ENCODE results near the gene OR1B1.

Gene OR1B1

GRCh38 chr9:122657527-122657926, at the start of gene OR1B1:
OR1B1 (minus strand) TSS chr9:122657627.
- no peak for ATAC-seq
- TF ChIP-seq ZNF70 (CRISPR knock-in tag; IDR thresholded peaks at IDR 0.05) (no peak), OSR1 (CRISPR knock-in tag; IDR thresholded peaks at IDR 0.05) (no peak), POU6F1 (CRISPR knock-in tag; IDR thresholded peaks at IDR 0.05; ENCODE audit: borderline replicate concordance, low read depth) (no peak), ZFP3 (CRISPR knock-in tag; IDR thresholded peaks at IDR 0.05) (no peak), ZNF565 (CRISPR knock-in tag; conservative IDR thresholded peaks at IDR 0.05; ENCODE audit: low read depth) (no peak), GLIS3 (CRISPR knock-in tag; IDR thresholded peaks at IDR 0.05) (no peak), TSHZ2 (CRISPR knock-in tag; IDR thresholded peaks at IDR 0.05) (no peak), ESRRG (CRISPR knock-in tag; IDR thresholded peaks at IDR 0.05) (no peak), ARNTL (CRISPR knock-in tag; IDR thresholded peaks at IDR 0.05; ENCODE audit: borderline replicate concordance, low read depth) (no peak)

GRCh38 chr9:122695696-122696095, 38.3 kb upstream of the OR1B1 start:
- no peak for TF ChIP-seq POU6F1 (CRISPR knock-in tag; IDR thresholded peaks at IDR 0.05; ENCODE audit: borderline replicate concordance, low read depth)
- ATAC-seq, result no peak

- TF ChIP-seq TCF4 (CRISPR knock-in tag; IDR thresholded peaks at IDR 0.05; ENCODE audit: borderline replicate concordance) (no peak), POU6F1 (CRISPR knock-in tag; IDR thresholded peaks at IDR 0.05; ENCODE audit: borderline replicate concordance, low read depth) (no peak), ISL1 (CRISPR knock-in tag; IDR thresholded peaks at IDR 0.05) (no peak), SNAI2 (CRISPR knock-in tag; IDR thresholded peaks at IDR 0.05) (no peak), GLIS3 (CRISPR knock-in tag; IDR thresholded peaks at IDR 0.05) (no peak), ZFP3 (CRISPR knock-in tag; IDR thresholded peaks at IDR 0.05) (no peak), PPARA (CRISPR knock-in tag; IDR thresholded peaks at IDR 0.05; ENCODE audit: borderline replicate concordance) (no peak), PATZ1 (CRISPR knock-in tag; IDR thresholded peaks at IDR 0.05; ENCODE audit: borderline replicate concordance) (no peak), ARNTL (CRISPR knock-in tag; IDR thresholded peaks at IDR 0.05; ENCODE audit: borderline replicate concordance, low read depth) (no peak), CSDC2 (CRISPR knock-in tag; IDR thresholded peaks at IDR 0.05) (no peak), TOX (CRISPR knock-in tag; IDR thresholded peaks at IDR 0.05; ENCODE audit: borderline replicate concordance) (no peak), ZC3H10 (CRISPR knock-in tag; IDR thresholded peaks at IDR 0.05) (no peak), OSR1 (CRISPR knock-in tag; IDR thresholded peaks at IDR 0.05) (no peak), TSHZ2 (CRISPR knock-in tag; IDR thresholded peaks at IDR 0.05) (no peak), RARB (CRISPR knock-in tag; IDR thresholded peaks at IDR 0.05) (no peak), ESRRG (CRISPR knock-in tag; IDR thresholded peaks at IDR 0.05) (no peak), ZNF565 (CRISPR knock-in tag; conservative IDR thresholded peaks at IDR 0.05; ENCODE audit: low read depth) (no peak)
- no peak for ATAC-seq
These were observed 27.4 kb upstream of the OR1B1 start for GRCh38 chr9:122684851-122685250.
